Smooth muscle cell of bladder (primary cell): ENCODE data around the gene PGBD2. TPM values are rescaled to one million over a fixed set of nuclear protein-coding genes. Genes with fewer than 3 reads are reported as not detected.

Experiments
- total RNA-seq: library from RNA; depleted of rRNA; stranded (reverse); fragments of >200 nt; gene quantifications from 2 replicates; pipeline ENCODE4 v1.2.3, GENCODE V29; 2014

Gene PGBD2, protein sequence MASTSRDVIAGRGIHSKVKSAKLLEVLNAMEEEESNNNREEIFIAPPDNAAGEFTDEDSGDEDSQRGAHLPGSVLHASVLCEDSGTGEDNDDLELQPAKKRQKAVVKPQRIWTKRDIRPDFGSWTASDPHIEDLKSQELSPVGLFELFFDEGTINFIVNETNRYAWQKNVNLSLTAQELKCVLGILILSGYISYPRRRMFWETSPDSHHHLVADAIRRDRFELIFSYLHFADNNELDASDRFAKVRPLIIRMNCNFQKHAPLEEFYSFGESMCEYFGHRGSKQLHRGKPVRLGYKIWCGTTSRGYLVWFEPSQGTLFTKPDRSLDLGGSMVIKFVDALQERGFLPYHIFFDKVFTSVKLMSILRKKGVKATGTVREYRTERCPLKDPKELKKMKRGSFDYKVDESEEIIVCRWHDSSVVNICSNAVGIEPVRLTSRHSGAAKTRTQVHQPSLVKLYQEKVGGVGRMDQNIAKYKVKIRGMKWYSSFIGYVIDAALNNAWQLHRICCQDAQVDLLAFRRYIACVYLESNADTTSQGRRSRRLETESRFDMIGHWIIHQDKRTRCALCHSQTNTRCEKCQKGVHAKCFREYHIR
- 3.4 and 9.8 TPM in 2 replicates for total RNA-seq

DNA sequence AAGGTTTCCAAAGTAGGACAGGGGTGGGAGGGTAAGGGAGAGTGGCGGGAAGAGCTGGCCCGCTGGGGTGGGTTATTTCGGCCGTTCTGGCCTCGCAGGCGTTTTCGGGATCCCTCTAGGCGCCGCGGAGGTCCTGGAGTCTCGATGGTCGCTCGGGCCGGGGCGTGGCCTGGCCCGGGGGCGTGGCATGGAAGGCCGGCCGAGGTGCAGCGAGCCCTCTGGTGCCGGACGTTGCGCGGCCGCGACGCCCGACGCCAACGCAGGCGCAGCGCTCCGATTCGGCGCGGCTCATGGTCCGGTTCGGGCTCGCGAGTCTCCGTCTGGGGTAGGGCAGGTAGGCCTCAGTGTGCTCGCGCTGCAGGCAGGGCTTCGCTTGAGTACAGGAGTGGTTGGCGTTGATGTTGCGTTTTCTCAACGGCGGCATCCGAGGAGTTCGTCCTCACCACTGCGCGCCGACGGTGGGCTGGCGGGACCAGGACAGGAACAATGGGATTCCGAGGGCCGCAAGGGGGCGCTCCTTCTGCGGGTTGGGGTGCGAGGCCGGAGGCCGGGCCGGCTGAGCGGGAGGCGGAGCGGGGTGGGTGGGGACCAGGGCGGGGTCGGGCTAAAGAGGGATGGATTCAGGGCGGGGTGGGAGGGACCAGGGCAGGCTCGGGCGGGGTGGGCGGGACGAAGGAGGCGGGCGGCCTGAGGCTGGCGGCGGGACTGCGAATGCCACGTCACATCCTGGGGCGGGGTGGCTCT lies at the start of gene PGBD2:
Gene PGBD2 (plus strand): TSS at position 227 of the 744 bp plus-strand sequence. CDS start 7,628 bp downstream, outside the sequence.

DNA sequence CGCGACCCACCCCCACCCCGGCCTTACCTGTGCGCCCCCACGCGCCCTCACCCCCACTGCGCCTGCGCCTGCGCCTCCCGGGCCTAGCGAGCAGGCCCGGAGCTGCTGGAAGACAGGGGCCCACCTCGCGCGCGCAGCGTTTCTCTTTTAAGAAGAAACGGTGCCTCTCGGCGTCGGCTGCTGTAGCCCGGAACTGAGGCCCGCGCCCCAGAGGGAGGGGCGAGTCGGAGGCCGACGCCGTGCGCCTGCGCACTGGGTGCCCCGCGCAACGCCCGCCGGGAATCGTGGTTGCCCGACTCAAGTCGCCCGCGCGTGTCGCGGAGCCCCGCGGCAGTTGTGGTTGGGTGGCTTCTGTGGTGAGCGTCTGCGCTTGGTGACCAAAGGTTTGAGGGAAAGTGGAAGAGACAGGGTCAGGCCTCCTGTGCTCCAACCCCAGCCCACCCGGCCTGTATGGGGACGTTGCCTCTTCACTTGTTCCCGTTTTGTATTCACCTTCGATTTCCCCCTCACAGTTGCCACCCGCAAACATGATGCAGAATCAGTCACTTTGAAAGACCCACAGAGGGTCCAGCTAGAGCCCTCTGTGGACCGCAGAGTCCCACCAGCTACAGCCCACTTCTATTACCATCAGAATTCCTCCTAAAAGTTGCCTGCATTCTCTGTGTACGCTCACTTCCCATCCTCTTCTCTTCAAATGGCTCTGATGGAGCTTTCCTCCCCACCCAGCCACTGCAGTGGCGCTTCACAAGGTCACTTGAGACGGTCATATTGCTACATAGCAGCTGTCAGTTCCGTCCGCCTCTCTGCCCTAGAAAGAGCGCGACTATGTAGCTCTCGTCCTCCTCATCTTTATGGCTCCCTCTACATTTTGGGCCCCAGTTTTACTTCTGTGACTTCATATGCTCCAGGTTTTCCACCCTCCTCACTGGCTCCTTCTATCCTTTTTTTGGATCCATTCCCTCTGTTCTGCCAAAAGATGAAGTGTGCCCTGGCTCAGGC lies 46.8 kb upstream of the PGBD2 start, which contains the start of gene ZNF692:
Gene ZNF692 (minus strand): TSS at position 195 of the 999 bp plus-strand sequence. CDS start 776 bp downstream, outside the sequence.

Other genes with a start within 250 kb of the PGBD2 start
- gene OR14I1, start 203.5 kb upstream of the PGBD2 start, total RNA-seq, result not detected in 2 replicates
- gene LYPD8, start 150.5 kb upstream of the PGBD2 start, total RNA-seq, result 0.14 TPM in 1 of 2 replicates, not detected in the other
- gene SH3BP5L, start 80.3 kb upstream of the PGBD2 start, total RNA-seq, result 15.2 and 22.4 TPM in 2 replicates
- 12.1 and 16.6 TPM in 2 replicates for gene ZNF672, start 68.0 kb upstream of the PGBD2 start, total RNA-seq
- 7.3 and 15.0 TPM in 2 replicates for gene ZNF692, start 47.1 kb upstream of the PGBD2 start, total RNA-seq